PC-9 (cell line): ENCODE measurements around the gene GAST. TPM values are rescaled to one million over a fixed set of nuclear protein-coding genes. Genes with fewer than 3 reads are reported as not detected.

ENCODE experiments used
- BruUV-seq: library from RNA; stranded (reverse); fragments of 400-500 nt; replicated peaks from 2 replicates; lab custom pipeline; 2021; lab: Mats Ljungman, UMichigan
- CTCF ChIA-PET: fragments of 300-600 bp; sonication (Branson Sonifier 250); formaldehyde crosslinking; loops from one replicate; lab custom pipeline; 2022; ENCODE audit warnings: antibody characterized with exemption; lab: Charles Lee
- POLR2A ChIA-PET: fragments of 300-600 bp; sonication (Branson Sonifier 250); formaldehyde crosslinking; loops from one replicate; lab custom pipeline; 2022; ENCODE audit warnings: antibody characterized with exemption; ENCODE audit not compliant: unreplicated experiment; lab: Charles Lee
- DNase-seq, 2 experiments: peaks; one replicate each; pipeline versions ENCODE4 v3.0.0 to v3.0.0-alpha.2; 2015 to 2022; ENCODE audit warnings: mixed read lengths in 1 of 2
- H2AFZ ChIP-seq: fragments of 200-600 bp; sonication (generic); 2 replicates; pipeline ENCODE4 v1.8.1; 2017; ENCODE audit warnings: antibody characterized with exemption
- H3F3A ChIP-seq: fragments of 200-600 bp; sonication (generic); 2 replicates; pipeline ENCODE4 v1.8.1; 2017; ENCODE audit warnings: antibody characterized with exemption, mild to moderate bottlenecking, low read depth; ENCODE audit not compliant: insufficient read depth
- H3K27ac ChIP-seq: fragments of 200-600 bp; sonication (generic); 2 replicates; pipeline ENCODE4 v1.6.1; 2016; ENCODE audit warnings: mixed run types
- H3K27me3 ChIP-seq: fragments of 200-600 bp; sonication (generic); 2 replicates; pipeline ENCODE4 v1.6.1; 2016; ENCODE audit warnings: low read depth, mixed run types; ENCODE audit not compliant: insufficient read depth
- H3K36me3 ChIP-seq: fragments of 200-600 bp; sonication (generic); 2 replicates; pipeline ENCODE4 v1.6.1; 2016; ENCODE audit warnings: low read depth, mixed run types
- H3K4me1 ChIP-seq: fragments of 200-600 bp; sonication (generic); replicated peaks from 2 replicates; pipeline ENCODE4 v1.6.1; 2016; ENCODE audit warnings: mixed run types; ENCODE audit not compliant: insufficient read depth
- H3K4me2 ChIP-seq: fragments of 200-600 bp; sonication (generic); 2 replicates; pipeline ENCODE4 v1.6.1; 2017; ENCODE audit warnings: mixed run types
- H3K4me3 ChIP-seq: fragments of 200-600 bp; sonication (generic); 2 replicates; pipeline ENCODE4 v1.6.1; 2016; ENCODE audit warnings: mixed run types
- H3K79me2 ChIP-seq: fragments of 200-600 bp; sonication (generic); 2 replicates; pipeline ENCODE4 v1.6.1; 2017; ENCODE audit warnings: low read depth, mixed run types
- H3K9me2 ChIP-seq: fragments of 200-600 bp; sonication (generic); 2 replicates; pipeline ENCODE4 v1.8.1; 2017; ENCODE audit warnings: mild to moderate bottlenecking; ENCODE audit not compliant: insufficient read depth
- H3K9me3 ChIP-seq: fragments of 200-600 bp; sonication (generic); 2 replicates; pipeline ENCODE4 v1.8.1; 2016; ENCODE audit warnings: low read depth; ENCODE audit not compliant: insufficient read depth
- H4K20me1 ChIP-seq: fragments of 200-600 bp; sonication (generic); 2 replicates; pipeline ENCODE4 v1.8.1; 2017; ENCODE audit not compliant: insufficient read depth
- CTCF ChIP-seq: fragments of 200-600 bp; sonication (generic); conservative IDR thresholded peaks from 2 replicates; pipeline ENCODE4 v1.6.1; 2017; ENCODE audit warnings: mixed run types, antibody characterized with exemption, mild to moderate bottlenecking, moderate library complexity
- EZH2 ChIP-seq: fragments of 200-600 bp; sonication (generic); IDR thresholded peaks from 2 replicates; pipeline ENCODE4 v1.8.0; 2017; ENCODE audit warnings: antibody characterized with exemption, low read depth
- intact Hi-C: fragments of 100-400 bp; cut with micrococcal nuclease; formaldehyde crosslinking; loops from one replicate; pipeline ENCODE4 v1.10.0; 2022; ENCODE audit not compliant: unreplicated experiment
- total RNA-seq: library from RNA; stranded (reverse); gene quantifications from 2 replicates; pipeline ENCODE4 v1.2.3, GENCODE V29; 2021

The GAST gene
- total RNA-seq, 1 experiment from 2014 or later: 0.87 TPM

DNA sequence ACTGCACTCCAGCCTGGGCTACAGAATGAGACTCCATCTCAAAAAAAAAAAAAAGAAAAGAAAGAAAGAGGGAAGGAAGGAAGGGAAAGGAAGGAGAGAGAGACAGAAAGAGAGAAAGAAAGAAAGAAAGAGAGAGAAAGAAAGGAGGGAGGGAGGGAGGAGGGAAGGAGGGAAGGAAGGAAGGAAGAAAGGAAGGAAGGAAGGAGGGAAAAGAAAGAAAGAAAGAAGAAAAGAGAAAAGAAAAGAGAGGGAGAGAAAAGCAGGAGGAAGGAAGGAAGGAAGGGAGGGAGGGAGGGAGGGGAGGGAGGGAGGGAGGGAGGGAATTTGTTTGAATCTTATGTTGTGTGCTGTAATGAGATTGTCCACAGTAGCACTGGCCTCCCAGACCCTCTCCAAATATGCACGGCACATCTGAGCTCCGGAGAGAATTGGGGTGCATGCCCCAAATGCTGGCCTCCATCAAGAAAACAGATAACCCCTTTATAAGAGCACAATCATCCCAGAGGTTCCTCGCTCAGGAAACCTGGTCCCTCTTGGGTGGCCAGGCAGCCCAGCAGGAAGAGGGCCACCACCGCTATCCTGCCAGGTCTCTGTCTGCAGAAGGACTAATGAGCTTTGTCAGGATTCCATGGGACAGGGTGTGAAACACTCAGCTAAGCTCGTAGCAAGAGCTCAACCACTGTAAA, 32.2 kb upstream of the GAST start:
- Histone ChIP-seq H3K4me2 (peak overlapping the region; percentile 73), H3K79me2 (no peaks in the 10 kb centered on the region), H3K9me3 (no peaks in the 10 kb centered on the region), H3K36me3 (no peaks in the 10 kb centered on the region), H2AFZ (peak overlapping the region; percentile 41; the same call in 1 of the 2 replicates), H4K20me1 (no peaks in the 10 kb centered on the region), H3F3A (peaks cover 26% of the 10 kb centered on the region), H3K27ac (peak overlapping the region; percentile 94), H3K4me3 (no peak overlapping the region), H3K9me2 (no peaks in the 10 kb centered on the region), H3K27me3 (no peaks in the 10 kb centered on the region), H3K4me1 (peaks cover 24% of the 10 kb centered on the region)
- DNase-seq: no peak
- TF ChIP-seq CTCF (no peak), EZH2 (no peak)
- intact Hi-C loops: loop anchor here (1.0 to 2.0 kb wide), 2 partner anchors 8 to 25 kb away; partner anchors contain the start of gene EIF1
- CTCF ChIA-PET: interaction anchor here (0.6 to 2.5 kb wide), 5 partner anchors 8 to 864 kb away, joined by 3 to 17 read pairs (median 3); partner anchors contain the start of gene EIF1
- POLR2A ChIA-PET: interaction anchor here (0.6 to 3.2 kb wide), 6 partner anchors 9 to 861 kb away, joined by 3 to 89 read pairs (median 4); partner anchors contain the start of gene EIF1
- BruUV-seq: no TSS peak

- peaks cover 24% of the 10 kb centered on the region for H3K4me1 ChIP-seq
- H3K4me2 ChIP-seq: no peak overlapping the region
- no peaks in the 10 kb centered on the region for H4K20me1 ChIP-seq
- DNase-seq: no peak
- no peak overlapping the region for H2AFZ ChIP-seq
- intact Hi-C loops: no loop called here
- BruUV-seq: no TSS peak
- no peaks in the 10 kb centered on the region for H3K9me3 ChIP-seq
- no peaks in the 10 kb centered on the region for H3K9me2 ChIP-seq
- H3K4me3 ChIP-seq: no peak overlapping the region
- no peak overlapping the region for H3K27ac ChIP-seq
- no peaks in the 10 kb centered on the region for H3K79me2 ChIP-seq
- no peaks in the 10 kb centered on the region for H3K27me3 ChIP-seq
- POLR2A ChIA-PET: no interaction called here
- CTCF ChIA-PET: interaction anchor here (0.6 to 0.8 kb wide), 3 partner anchors 8 to 865 kb away, joined by 3 to 5 read pairs (median 3); no protein-coding TSS in a partner anchor
- H3F3A ChIP-seq: peaks cover 26% of the 10 kb centered on the region
- no peak for TF ChIP-seq EZH2
- no peak for TF ChIP-seq CTCF
- no peaks in the 10 kb centered on the region for H3K36me3 ChIP-seq
Measured at GRCh38 chr17:41680426-41681040, 31.6 kb upstream of the GAST start.

- no peak overlapping the region for H2AFZ ChIP-seq
- H3K79me2 ChIP-seq: no peaks in the 10 kb centered on the region
- H3K9me2 ChIP-seq: no peaks in the 10 kb centered on the region
- intact Hi-C loops: no loop called here
- peaks cover 26% of the 10 kb centered on the region for H3F3A ChIP-seq
- no peak overlapping the region for H3K27ac ChIP-seq
- ChIA-PET CTCF (no interaction called here), POLR2A (interaction anchor here (0.7 kb wide), 1 partner anchor 1207 kb away, joined by 4 read pairs; no protein-coding TSS in a partner anchor)
- no peaks in the 10 kb centered on the region for H3K27me3 ChIP-seq
- no peaks in the 10 kb centered on the region for H3K9me3 ChIP-seq
- H3K4me3 ChIP-seq: no peak overlapping the region
- DNase-seq: no peak
- peaks cover 21% of the 10 kb centered on the region for H3K4me1 ChIP-seq
- no peak overlapping the region for H3K4me2 ChIP-seq
- H4K20me1 ChIP-seq: no peaks in the 10 kb centered on the region
- BruUV-seq: no TSS peak
- H3K36me3 ChIP-seq: no peaks in the 10 kb centered on the region
- no peak for TF ChIP-seq EZH2
- no peak for TF ChIP-seq CTCF
Measured at GRCh38 chr17:41681776-41682175, 30.4 kb upstream of the GAST start.
